ENCODE measurements around the gene EPHA8.

DNA sequence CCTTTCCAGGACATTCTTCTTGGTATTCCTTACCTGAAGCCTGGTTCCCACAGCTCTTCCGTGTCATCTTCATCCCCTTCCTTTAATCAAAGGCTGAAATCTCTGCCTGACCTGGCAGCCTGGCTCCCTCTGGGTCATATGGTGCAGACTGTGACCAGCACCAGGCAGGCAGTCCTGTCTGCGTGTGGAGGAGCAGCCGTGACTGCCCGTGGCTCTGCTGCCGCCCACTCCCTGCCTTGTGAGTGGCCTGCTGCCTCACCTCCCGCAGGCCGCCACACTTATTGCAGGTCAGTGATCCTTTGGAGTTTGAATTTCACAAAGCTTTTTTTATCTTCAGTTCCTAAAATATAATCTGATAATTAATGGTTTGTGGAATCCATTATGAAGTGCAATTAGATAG lies 36.2 kb upstream of the EPHA8 start:
- TF ChIP-seq, protein P1, sequence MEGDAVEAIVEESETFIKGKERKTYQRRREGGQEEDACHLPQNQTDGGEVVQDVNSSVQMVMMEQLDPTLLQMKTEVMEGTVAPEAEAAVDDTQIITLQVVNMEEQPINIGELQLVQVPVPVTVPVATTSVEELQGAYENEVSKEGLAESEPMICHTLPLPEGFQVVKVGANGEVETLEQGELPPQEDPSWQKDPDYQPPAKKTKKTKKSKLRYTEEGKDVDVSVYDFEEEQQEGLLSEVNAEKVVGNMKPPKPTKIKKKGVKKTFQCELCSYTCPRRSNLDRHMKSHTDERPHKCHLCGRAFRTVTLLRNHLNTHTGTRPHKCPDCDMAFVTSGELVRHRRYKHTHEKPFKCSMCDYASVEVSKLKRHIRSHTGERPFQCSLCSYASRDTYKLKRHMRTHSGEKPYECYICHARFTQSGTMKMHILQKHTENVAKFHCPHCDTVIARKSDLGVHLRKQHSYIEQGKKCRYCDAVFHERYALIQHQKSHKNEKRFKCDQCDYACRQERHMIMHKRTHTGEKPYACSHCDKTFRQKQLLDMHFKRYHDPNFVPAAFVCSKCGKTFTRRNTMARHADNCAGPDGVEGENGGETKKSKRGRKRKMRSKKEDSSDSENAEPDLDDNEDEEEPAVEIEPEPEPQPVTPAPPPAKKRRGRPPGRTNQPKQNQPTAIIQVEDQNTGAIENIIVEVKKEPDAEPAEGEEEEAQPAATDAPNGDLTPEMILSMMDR (IDR thresholded peaks at IDR 0.05), result no peak
- no peak for TF ChIP-seq POLR2A (IDR thresholded peaks at IDR 0.05)

All from adrenal gland (tissue), 5 donors.